ENCODE measurements around the gene GPC1. TPM values are rescaled to one million over a fixed set of nuclear protein-coding genes. Genes with fewer than 3 reads are reported as not detected.

GPC1 gene
- total RNA-seq, 1 experiment from 2014 or later = 177 TPM

DNA sequence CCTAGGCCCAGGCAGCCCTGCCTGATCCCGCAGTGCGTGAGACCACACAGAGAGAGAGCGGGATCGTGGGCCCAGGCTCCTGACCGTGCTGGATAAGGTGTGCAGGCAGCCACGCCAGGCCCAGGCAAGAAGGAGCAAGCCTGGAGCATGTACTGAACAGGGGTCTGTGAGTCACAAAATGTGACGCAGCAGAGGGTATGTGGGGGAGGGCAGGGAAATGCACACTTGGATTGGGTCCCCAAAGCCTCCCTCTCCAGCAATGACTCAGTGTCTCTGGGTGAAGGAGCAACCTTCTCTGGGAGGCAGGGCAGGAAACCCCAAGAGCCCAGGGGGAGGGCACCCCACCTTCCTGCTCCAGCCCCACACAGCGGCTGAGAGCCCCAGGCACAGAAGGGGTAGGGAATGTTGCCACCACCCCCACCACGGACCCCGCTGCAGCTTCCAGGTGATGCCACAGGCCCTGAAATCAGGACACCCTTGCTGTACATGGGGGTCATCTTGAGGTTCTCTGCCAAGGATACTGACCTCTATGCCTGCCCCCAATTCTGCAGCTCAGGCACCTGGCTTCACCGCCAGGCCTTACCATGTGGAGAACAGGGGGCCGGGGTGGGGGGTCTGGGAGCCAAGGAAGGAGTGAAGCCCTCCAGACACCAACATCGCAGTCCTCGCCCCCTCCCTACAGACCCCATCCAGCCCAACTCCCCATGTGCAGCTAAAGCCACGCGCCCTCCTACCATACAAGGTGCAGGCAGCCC lies 1.3 kb upstream of the GPC1 start:
- peak; percentile 91 for DNase-seq
- Histone ChIP-seq H3K4me3 (peak overlapping the region; percentile 64), H3K36me3 (0 out of 2 replicates have a peak, but pooled peaks cover 2% of the 10 kb centered on the region), H3K27me3 (no peaks in the 10 kb centered on the region), H3K9me3 (no peaks in the 10 kb centered on the region)

DNA sequence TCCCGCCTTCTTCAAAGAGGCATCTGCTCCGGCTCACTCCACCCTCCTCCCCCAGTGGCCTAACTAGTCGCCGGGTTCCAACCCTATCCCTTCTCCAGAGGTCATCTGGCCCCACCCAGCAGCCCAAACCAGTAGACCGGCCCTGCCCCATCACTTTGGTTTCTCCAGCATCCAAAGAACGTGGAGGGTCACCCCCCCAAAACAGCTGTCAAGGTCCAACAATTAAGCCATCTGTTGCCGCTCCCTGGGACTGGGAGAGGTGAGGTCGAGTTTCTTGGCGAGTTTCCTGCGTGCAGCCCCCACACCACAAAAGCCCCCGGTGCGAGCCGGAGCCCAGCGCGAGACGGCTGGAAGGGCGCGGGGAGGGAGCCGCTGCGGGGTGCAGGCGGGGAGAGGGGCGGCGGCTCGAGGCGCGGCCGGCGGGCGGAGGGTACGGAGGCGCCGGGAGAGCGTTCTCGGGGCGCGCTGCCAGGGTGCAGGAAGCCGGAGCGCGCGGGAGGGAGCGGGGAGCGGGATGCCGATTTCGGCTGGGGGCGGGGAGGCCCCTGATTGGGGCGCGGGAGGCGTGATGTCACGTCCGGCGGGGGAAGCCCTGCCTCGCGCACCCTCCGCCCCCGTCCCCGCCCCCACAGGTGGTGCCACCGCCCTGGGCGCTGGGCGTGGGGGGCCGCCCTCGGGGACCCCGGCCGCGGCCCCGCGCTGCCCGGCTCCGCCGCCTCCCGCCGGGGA lies 571 bp upstream of the GPC1 start:
- Histone ChIP-seq H3K27me3 (no peaks in the 10 kb centered on the region), H3K9me3 (no peaks in the 10 kb centered on the region), H3K36me3 (0 out of 2 replicates have a peak, but pooled peaks cover 2% of the 10 kb centered on the region), H3K4me3 (peak overlapping the region; percentile 64)
- DNase-seq = peak; percentile 95

- Histone ChIP-seq H3K9me3 (no peaks in the 10 kb centered on the region), H3K27me3 (no peaks in the 10 kb centered on the region), H3K36me3 (peaks cover 2% of the 10 kb centered on the region; the same call in 1 of the 2 replicates), H3K4me3 (peak overlapping the region; percentile 61)
- DNase-seq = peak; percentile 50
Observed at GRCh38 chr2:240435948-240436682, 652 bp downstream of the GPC1 start.

DNA sequence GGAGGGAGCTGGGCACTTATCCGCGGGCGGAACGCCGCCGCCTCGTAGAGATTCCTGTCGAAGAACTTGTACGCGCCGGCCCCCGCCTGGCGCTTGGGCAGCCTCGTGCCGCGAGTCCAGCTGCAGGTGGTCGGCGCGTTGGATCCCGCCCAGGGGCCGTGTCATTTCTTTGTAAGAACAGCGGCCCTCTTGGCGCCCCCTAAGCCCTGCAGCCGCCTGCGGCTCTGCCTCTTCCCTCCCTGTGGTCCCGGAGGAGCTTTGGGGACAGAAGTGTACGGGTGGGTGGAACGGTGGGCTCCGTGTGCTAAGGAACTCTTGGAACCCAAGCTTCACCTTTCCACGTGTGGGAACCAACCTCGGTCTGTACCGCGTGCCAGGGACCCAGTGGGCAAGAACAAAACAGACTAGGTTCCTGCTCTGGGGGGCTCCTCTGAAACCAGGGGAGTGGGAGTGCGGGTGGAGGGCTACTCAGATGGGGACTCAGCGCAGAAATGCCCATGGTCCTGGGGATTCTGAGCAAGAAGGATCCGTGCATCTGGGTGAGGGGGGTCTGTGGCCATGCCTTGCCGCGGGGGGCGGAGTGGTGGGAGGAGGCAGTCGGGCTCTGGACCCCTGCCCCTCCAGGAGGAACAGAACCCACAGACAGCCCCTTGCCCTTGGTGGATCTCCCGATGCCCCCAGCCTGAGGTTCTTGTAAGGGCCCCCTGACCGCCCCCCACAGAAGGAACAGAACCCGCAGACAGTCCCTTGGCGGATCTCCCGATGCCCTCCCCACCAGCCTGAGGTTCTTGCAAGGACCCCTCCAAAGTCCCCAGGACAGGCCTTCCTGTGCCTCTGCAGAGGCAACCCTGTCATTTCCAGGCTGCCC lies 1.5 kb downstream of the GPC1 start:
- Histone ChIP-seq H3K4me3 (peak overlapping the region; percentile 61), H3K36me3 (peaks cover 2% of the 10 kb centered on the region; the same call in 1 of the 2 replicates), H3K27me3 (no peaks in the 10 kb centered on the region), H3K9me3 (no peaks in the 10 kb centered on the region)
- DNase-seq = peak; percentile 39

DNA sequence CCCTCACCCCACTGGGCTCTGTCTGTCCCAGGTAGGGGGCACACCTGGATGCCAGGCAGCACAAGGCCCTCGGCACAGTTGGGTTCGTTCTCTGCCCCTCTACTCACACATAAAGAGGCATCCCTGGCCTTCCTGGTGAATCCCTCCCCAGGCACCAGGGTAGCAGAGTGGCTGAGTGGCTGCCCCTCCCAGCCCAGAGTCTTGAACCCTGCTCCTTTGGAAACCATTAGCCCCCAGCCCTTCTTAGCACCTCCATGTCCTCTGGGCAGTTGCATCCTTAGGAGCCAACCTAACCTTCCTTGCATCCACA lies 2.0 kb downstream of the GPC1 start:
- Histone ChIP-seq H3K27me3 (no peaks in the 10 kb centered on the region), H3K4me3 (peak overlapping the region; percentile 61), H3K9me3 (no peaks in the 10 kb centered on the region), H3K36me3 (peaks cover 2% of the 10 kb centered on the region; the same call in 1 of the 2 replicates)
- no peak for DNase-seq

GRCh38 chr2:240437861-240438809 lies 2.7 kb downstream of the GPC1 start:
- no peaks in the 10 kb centered on the region for H3K9me3 ChIP-seq
- H3K27me3 ChIP-seq = no peaks in the 10 kb centered on the region
- DNase-seq = peak; percentile 62
- peaks cover 2% of the 10 kb centered on the region; the same call in 1 of the 2 replicates for H3K36me3 ChIP-seq
- H3K4me3 ChIP-seq = peak overlapping the region; percentile 14; the same call in 1 of the 2 replicates

DNA sequence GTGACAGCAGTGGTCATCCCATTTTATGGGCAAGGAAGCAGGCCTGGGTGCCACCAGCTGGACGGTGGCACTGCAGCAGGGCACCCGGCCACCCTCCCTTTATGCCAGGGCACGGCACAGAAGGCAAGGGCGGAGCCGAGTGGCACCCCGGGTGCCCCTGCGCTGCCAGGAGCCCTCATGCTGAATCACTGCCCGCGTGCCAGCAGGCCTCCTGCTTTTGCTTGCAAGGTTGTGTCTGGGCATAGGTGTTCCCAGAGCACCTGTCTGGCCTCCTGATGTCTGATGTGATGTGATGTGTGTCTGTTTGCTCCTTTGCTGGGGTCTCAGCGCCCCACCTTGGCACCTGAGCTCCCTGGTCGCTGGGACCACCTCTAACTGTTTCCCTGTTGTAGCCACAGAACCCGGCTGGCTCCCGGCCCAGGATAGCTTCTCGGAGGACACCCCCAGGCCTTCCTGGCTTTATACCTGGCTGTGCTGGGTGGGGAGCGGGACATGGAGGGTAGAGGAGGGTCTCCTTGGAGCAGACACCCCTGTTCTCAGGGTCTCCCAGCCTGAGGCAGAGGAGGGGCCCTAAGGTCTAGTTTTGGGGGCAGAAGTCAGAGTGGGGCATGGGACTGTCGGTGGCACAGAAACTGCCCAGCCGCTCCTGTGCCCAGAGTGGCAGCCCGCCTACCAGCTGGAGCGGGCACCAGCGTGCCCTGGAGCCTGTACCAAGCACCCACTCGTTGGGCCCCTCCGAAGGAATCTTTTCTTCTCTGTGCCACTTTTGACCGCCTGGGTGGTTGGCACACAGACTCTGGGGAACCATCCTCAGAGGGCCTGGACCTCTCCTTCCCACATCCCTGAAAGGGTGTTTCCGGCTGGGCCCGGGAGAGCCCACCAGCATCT lies 3.6 kb downstream of the GPC1 start:
- no peak for DNase-seq
- no peaks in the 10 kb centered on the region for H3K27me3 ChIP-seq
- H3K36me3 ChIP-seq = peaks cover 2% of the 10 kb centered on the region; the same call in 1 of the 2 replicates
- H3K9me3 ChIP-seq = no peaks in the 10 kb centered on the region
- H3K4me3 ChIP-seq = no peak overlapping the region

GRCh38 chr2:240439698-240440151 lies 4.3 kb downstream of the GPC1 start:
- H3K4me3 ChIP-seq = no peak overlapping the region
- H3K9me3 ChIP-seq = no peaks in the 10 kb centered on the region
- no peaks in the 10 kb centered on the region for H3K27me3 ChIP-seq
- no peak for DNase-seq
- peaks cover 2% of the 10 kb centered on the region; the same call in 1 of the 2 replicates for H3K36me3 ChIP-seq

GRCh38 chr2:240440251-240440650 lies 4.8 kb downstream of the GPC1 start:
- DNase-seq = no peak
- H3K27me3 ChIP-seq = no peaks in the 10 kb centered on the region
- H3K4me3 ChIP-seq = no peak overlapping the region
- peaks cover 2% of the 10 kb centered on the region; the same call in 1 of the 2 replicates for H3K36me3 ChIP-seq
- no peaks in the 10 kb centered on the region for H3K9me3 ChIP-seq

GRCh38 chr2:240440704-240441320 lies 5.3 kb downstream of the GPC1 start:
- Histone ChIP-seq H3K9me3 (no peaks in the 10 kb centered on the region), H3K36me3 (peaks cover 2% of the 10 kb centered on the region; the same call in 1 of the 2 replicates), H3K27me3 (no peaks in the 10 kb centered on the region), H3K4me3 (no peak overlapping the region)
- DNase-seq = no peak

GRCh38 chr2:240441326-240441992 lies 6.0 kb downstream of the GPC1 start:
- Histone ChIP-seq H3K4me3 (no peak overlapping the region), H3K36me3 (peaks cover 2% of the 10 kb centered on the region; the same call in 1 of the 2 replicates), H3K9me3 (no peaks in the 10 kb centered on the region), H3K27me3 (no peaks in the 10 kb centered on the region)
- DNase-seq = no peak

- Histone ChIP-seq H3K27me3 (no peaks in the 10 kb centered on the region), H3K36me3 (peaks cover 2% of the 10 kb centered on the region; the same call in 1 of the 2 replicates), H3K4me3 (no peak overlapping the region), H3K9me3 (no peaks in the 10 kb centered on the region)
- no peak for DNase-seq
Observed at GRCh38 chr2:240441993-240442411, 6.5 kb downstream of the GPC1 start.

GRCh38 chr2:240442891-240443715 lies 7.6 kb downstream of the GPC1 start:
- Histone ChIP-seq H3K36me3 (peaks cover 2% of the 10 kb centered on the region; the same call in 1 of the 2 replicates), H3K27me3 (no peaks in the 10 kb centered on the region), H3K9me3 (no peaks in the 10 kb centered on the region), H3K4me3 (no peak overlapping the region)
- no peak for DNase-seq

Measured in MG63 (cell line).